Measurements from ENCODE around the gene TBCEL. TPM values are rescaled to one million over a fixed set of nuclear protein-coding genes. Genes with fewer than 3 reads are reported as not detected.

Gene TBCEL
- polyA plus RNA-seq, 1 donor (not counting 4 experiments of a cell fraction or from before 2014, with no cell fraction given), result 15.1 TPM

- Histone ChIP-seq H3K36me3 (ENCODE audit: control insufficient read depth in 2 of 2, extremely low read depth in 1 of 2, insufficient read depth in 2 of 2, low read length in 2 of 2) (peaks cover 0 to 5% of the 10 kb centered on the region in 2 experiments), H3K9me1 (ENCODE audit: control insufficient read depth, extremely low read depth, insufficient read depth, low read length) (no peaks in the 10 kb centered on the region), H4K20me1 (ENCODE audit: control insufficient read depth, extremely low read depth, insufficient read depth, low read length) (no peaks in the 10 kb centered on the region), H3K4me1 (ENCODE audit: control insufficient read depth, extremely low read depth, insufficient read depth, low read length) (no peaks in the 10 kb centered on the region), H2AFZ (ENCODE audit: control insufficient read depth, low read length) (no peak overlapping the region), H3K4me2 (ENCODE audit: control insufficient read depth, extremely low read depth, insufficient read depth, low read depth, low read length) (no peak overlapping the region), H3K9ac (ENCODE audit: control insufficient read depth, extremely low read depth, insufficient read depth, low read length) (no peak overlapping the region), H3K79me2 (ENCODE audit: control insufficient read depth, insufficient read depth, low read length) (no peaks in the 10 kb centered on the region), H3K9me3 (ENCODE audit: control insufficient read depth, low read depth, low read length) (no peaks in the 10 kb centered on the region), H3K27me3 (ENCODE audit: control insufficient read depth, extremely low read depth, insufficient read depth, low read length) (no peaks in the 10 kb centered on the region), H3K27ac (ENCODE audit: control insufficient read depth, insufficient read depth, low read length) (no peak overlapping the region), H3K4me3 (ENCODE audit: control insufficient read depth in 2 of 3, extremely low read depth in 1 of 3, insufficient read depth in 2 of 3, low read depth in 1 of 3, low read length in 3 of 3) (no peak overlapping the region)
- FAIRE-seq (no peak), DNase-seq (ENCODE audit: low read depth, low spot score) (no peak)
- TF ChIP-seq EZH2 (IDR thresholded peaks at IDR 0.05; ENCODE audit: low read length), result no peak
- no peak for TF ChIP-seq CTCF (optimal IDR thresholded peaks at IDR 0.05 in 1 of 3, IDR thresholded peaks at IDR 0.05 in 1 of 3, conservative IDR thresholded peaks at IDR 0.05 in 1 of 3; ENCODE audit: extremely low read depth in 1 of 3, insufficient read depth in 2 of 3, low read length in 3 of 3)
- dilution Hi-C loops (cut with MboI; ENCODE audit: extremely low pct_ligation_motif_present, low sequenced_read_pairs), result no loop called here
These were observed 66.3 kb downstream of the TBCEL start for GRCh38 chr11:121090145-121090721.

DNA sequence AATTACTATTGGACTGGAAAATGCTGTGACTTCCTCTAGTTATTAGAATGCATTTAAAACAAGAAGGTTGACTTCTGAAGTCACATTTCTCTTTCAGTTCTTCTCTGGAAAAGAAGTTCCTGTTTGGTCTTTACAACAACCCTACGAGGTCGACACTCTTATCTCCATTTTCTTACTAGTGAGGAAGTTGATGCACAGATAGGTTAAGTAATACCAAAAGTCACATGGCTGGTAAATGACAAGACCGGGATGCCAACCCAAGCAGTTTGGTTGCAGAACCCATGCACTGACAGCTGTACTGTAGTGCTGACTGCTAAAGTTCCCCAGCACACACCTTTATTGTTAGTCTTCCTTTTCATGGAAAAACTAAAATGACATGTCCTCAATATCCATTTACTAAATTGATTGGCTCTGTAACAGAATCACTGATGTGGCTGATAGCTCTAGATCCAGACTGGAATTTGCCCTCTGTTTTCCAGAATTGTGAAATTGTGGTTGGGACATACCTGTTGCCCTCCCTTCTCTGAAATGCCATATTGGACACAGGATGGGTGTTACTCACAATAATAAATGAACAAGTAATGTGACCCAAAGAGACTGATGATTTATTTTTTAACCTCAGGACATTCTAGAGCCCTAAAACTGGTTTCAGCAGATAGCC lies 67.7 kb downstream of the TBCEL start:
- DNase-seq (ENCODE audit: low read depth, low spot score), result no peak

More for the DNA sequence above, 67.7 kb downstream of the TBCEL start:
- Histone ChIP-seq H3K4me3 (ENCODE audit: control insufficient read depth in 2 of 3, extremely low read depth in 1 of 3, insufficient read depth in 2 of 3, low read depth in 1 of 3, low read length in 3 of 3) (no peak overlapping the region), H3K27me3 (ENCODE audit: control insufficient read depth, extremely low read depth, insufficient read depth, low read length) (no peaks in the 10 kb centered on the region), H4K20me1 (ENCODE audit: control insufficient read depth, extremely low read depth, insufficient read depth, low read length) (no peaks in the 10 kb centered on the region), H3K27ac (ENCODE audit: control insufficient read depth, insufficient read depth, low read length) (no peak overlapping the region), H3K79me2 (ENCODE audit: control insufficient read depth, insufficient read depth, low read length) (no peaks in the 10 kb centered on the region), H2AFZ (ENCODE audit: control insufficient read depth, low read length) (no peak overlapping the region), H3K9me1 (ENCODE audit: control insufficient read depth, extremely low read depth, insufficient read depth, low read length) (no peaks in the 10 kb centered on the region), H3K9ac (ENCODE audit: control insufficient read depth, extremely low read depth, insufficient read depth, low read length) (no peak overlapping the region), H3K4me1 (ENCODE audit: control insufficient read depth, extremely low read depth, insufficient read depth, low read length) (no peaks in the 10 kb centered on the region), H3K36me3 (ENCODE audit: control insufficient read depth in 2 of 2, extremely low read depth in 1 of 2, insufficient read depth in 2 of 2, low read length in 2 of 2) (peaks cover 0 to 2% of the 10 kb centered on the region in 2 experiments), H3K9me3 (ENCODE audit: control insufficient read depth, low read depth, low read length) (no peaks in the 10 kb centered on the region), H3K4me2 (ENCODE audit: control insufficient read depth, extremely low read depth, insufficient read depth, low read depth, low read length) (no peak overlapping the region)
- TF ChIP-seq EZH2 (IDR thresholded peaks at IDR 0.05; ENCODE audit: low read length) (no peak), CTCF (optimal IDR thresholded peaks at IDR 0.05 in 1 of 3, IDR thresholded peaks at IDR 0.05 in 1 of 3, conservative IDR thresholded peaks at IDR 0.05 in 1 of 3; ENCODE audit: extremely low read depth in 1 of 3, insufficient read depth in 2 of 3, low read length in 3 of 3) (no peak)
- dilution Hi-C loops (cut with MboI; ENCODE audit: extremely low pct_ligation_motif_present, low sequenced_read_pairs), result no loop called here
- no peak for FAIRE-seq

All from keratinocyte (primary cell).